Measurements from ENCODE around the gene ARHGEF40.

GRCh38 chr14:21023817-21024584 is 46.1 kb upstream of the ARHGEF40 start:
- TF ChIP-seq EZH2phosphoT487 (IDR thresholded peaks at IDR 0.05; ENCODE audit: borderline replicate concordance, low read length) (no peak), EZH2 (IDR thresholded peaks at IDR 0.05; ENCODE audit: low read length, unreplicated experiment) (no peak)
- TF ChIP-seq, protein P1, sequence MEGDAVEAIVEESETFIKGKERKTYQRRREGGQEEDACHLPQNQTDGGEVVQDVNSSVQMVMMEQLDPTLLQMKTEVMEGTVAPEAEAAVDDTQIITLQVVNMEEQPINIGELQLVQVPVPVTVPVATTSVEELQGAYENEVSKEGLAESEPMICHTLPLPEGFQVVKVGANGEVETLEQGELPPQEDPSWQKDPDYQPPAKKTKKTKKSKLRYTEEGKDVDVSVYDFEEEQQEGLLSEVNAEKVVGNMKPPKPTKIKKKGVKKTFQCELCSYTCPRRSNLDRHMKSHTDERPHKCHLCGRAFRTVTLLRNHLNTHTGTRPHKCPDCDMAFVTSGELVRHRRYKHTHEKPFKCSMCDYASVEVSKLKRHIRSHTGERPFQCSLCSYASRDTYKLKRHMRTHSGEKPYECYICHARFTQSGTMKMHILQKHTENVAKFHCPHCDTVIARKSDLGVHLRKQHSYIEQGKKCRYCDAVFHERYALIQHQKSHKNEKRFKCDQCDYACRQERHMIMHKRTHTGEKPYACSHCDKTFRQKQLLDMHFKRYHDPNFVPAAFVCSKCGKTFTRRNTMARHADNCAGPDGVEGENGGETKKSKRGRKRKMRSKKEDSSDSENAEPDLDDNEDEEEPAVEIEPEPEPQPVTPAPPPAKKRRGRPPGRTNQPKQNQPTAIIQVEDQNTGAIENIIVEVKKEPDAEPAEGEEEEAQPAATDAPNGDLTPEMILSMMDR (conservative IDR thresholded peaks at IDR 0.05; ENCODE audit: low read depth, low read length): no peak
